HepG2 (cell line): ENCODE measurements around the gene CBL. TPM values are rescaled to one million over a fixed set of nuclear protein-coding genes. Genes with fewer than 3 reads are reported as not detected.

Experiments
- CCAR2 ChIP-seq: fragments of 200-400 bp; formaldehyde crosslinking; optimal IDR thresholded peaks from 2 replicates; pipeline ENCODE3; 2018; ENCODE audit warnings: low read depth, mild to moderate bottlenecking, low read length, moderate library complexity
- CEBPG ChIP-seq: IDR thresholded peaks from 2 replicates; pipeline ENCODE4 v1.6.1; 2016
- CHCHD3 ChIP-seq: sonication (generic); formaldehyde crosslinking; IDR thresholded peaks from 2 replicates; pipeline ENCODE4 v1.8.0; 2022; ENCODE audit warnings: mild to moderate bottlenecking, missing genetic modification reagents, moderate library complexity
- HNF4A ChIP-seq: sonication (generic); formaldehyde crosslinking; IDR thresholded peaks from 2 replicates; pipeline ENCODE4 v1.4.0; 2020; ENCODE audit warnings: missing genetic modification reagents
- ISX ChIP-seq: sonication (generic); formaldehyde crosslinking; conservative IDR thresholded peaks from 2 replicates; pipeline ENCODE4 v1.5.0; 2020; ENCODE audit warnings: missing genetic modification reagents
- KAT8 ChIP-seq: IDR thresholded peaks from 2 replicates; pipeline ENCODE4 v1.6.1; 2016; ENCODE audit warnings: missing genetic modification reagents, missing compliant biosample characterization
- KLF12 ChIP-seq: sonication (generic); formaldehyde crosslinking; IDR thresholded peaks from 2 replicates; pipeline ENCODE4 v1.4.0; 2020; ENCODE audit warnings: missing genetic modification reagents, borderline replicate concordance
- MTA1 ChIP-seq: sonication (generic); formaldehyde crosslinking; IDR thresholded peaks from 2 replicates; pipeline ENCODE4 v1.4.0; 2020; ENCODE audit warnings: missing genetic modification reagents, mild to moderate bottlenecking, borderline replicate concordance
- NCOA1 ChIP-seq: sonication (generic); formaldehyde crosslinking; IDR thresholded peaks from 2 replicates; pipeline ENCODE4 v1.9.0; 2021; ENCODE audit warnings: missing genetic modification reagents
- NCOA5 ChIP-seq: sonication (generic); formaldehyde crosslinking; IDR thresholded peaks from 2 replicates; pipeline ENCODE4 v1.4.0; 2020; ENCODE audit warnings: missing genetic modification reagents
- PRPF4 ChIP-seq: fragments of 200-400 bp; formaldehyde crosslinking; IDR thresholded peaks from 2 replicates; pipeline ENCODE4 v1.6.1; 2016; ENCODE audit warnings: low read length, low read depth; ENCODE audit not compliant: poor library complexity, severe bottlenecking
- SPEN ChIP-seq: sonication (generic); formaldehyde crosslinking; IDR thresholded peaks from 2 replicates; pipeline ENCODE4 v1.5.1; 2020; ENCODE audit warnings: low read depth, mild to moderate bottlenecking, missing genetic modification reagents
- TAF1 ChIP-seq: sonication (generic); formaldehyde crosslinking; IDR thresholded peaks from 2 replicates; pipeline ENCODE4 v1.4.0; 2020; ENCODE audit warnings: missing genetic modification reagents
- TEAD3 ChIP-seq: optimal IDR thresholded peaks from 2 replicates; pipeline ENCODE3; 2016; ENCODE audit warnings: borderline replicate concordance
- TEF ChIP-seq: sonication (generic); formaldehyde crosslinking; IDR thresholded peaks from 2 replicates; pipeline ENCODE4 v1.5.0; 2020; ENCODE audit warnings: missing genetic modification reagents
- TOE1 ChIP-seq: sonication (generic); formaldehyde crosslinking; IDR thresholded peaks from 2 replicates; pipeline ENCODE4 v1.4.0; 2020; ENCODE audit warnings: mild to moderate bottlenecking, missing genetic modification reagents
- ZBTB34 ChIP-seq: sonication (generic); formaldehyde crosslinking; IDR thresholded peaks from 2 replicates; pipeline ENCODE4 v1.8.0; 2022; ENCODE audit warnings: mild to moderate bottlenecking, missing genetic modification reagents
- ZFP1 ChIP-seq: IDR thresholded peaks from 2 replicates; pipeline ENCODE4 v1.6.1; 2016
- ZIK1 ChIP-seq: sonication (generic); formaldehyde crosslinking; IDR thresholded peaks from 2 replicates; pipeline ENCODE4 v1.5.0; 2020; ENCODE audit warnings: mild to moderate bottlenecking, low read depth, missing genetic modification reagents, borderline replicate concordance
- ZNF205 ChIP-seq: IDR thresholded peaks from 2 replicates; pipeline ENCODE4 v1.6.1; 2018; ENCODE audit warnings: missing biosample characterization, missing genetic modification reagents
- ZNF234 ChIP-seq: sonication (generic); formaldehyde crosslinking; conservative IDR thresholded peaks from 2 replicates; pipeline ENCODE4 v1.5.1; 2020; ENCODE audit warnings: mild to moderate bottlenecking, missing genetic modification reagents
- ZNF274 ChIP-seq: sonication (generic); formaldehyde crosslinking; IDR thresholded peaks from 2 replicates; pipeline ENCODE4 v1.5.1; 2020; ENCODE audit warnings: mild to moderate bottlenecking, missing genetic modification reagents
- ZNF441 ChIP-seq: sonication (generic); formaldehyde crosslinking; IDR thresholded peaks from 2 replicates; pipeline ENCODE4 v1.7.0; 2021; ENCODE audit warnings: missing genetic modification reagents, borderline replicate concordance
- ZNF574 ChIP-seq: sonication (generic); formaldehyde crosslinking; IDR thresholded peaks from 2 replicates; pipeline ENCODE4 v1.4.0; 2020; ENCODE audit warnings: missing genetic modification reagents
- ZNF768 ChIP-seq: sonication (generic); formaldehyde crosslinking; IDR thresholded peaks from 2 replicates; pipeline ENCODE4 v1.4.0; 2020; ENCODE audit warnings: missing genetic modification reagents
- ZNF816 ChIP-seq: sonication (generic); formaldehyde crosslinking; IDR thresholded peaks from 2 replicates; pipeline ENCODE4 v1.8.0; 2022; ENCODE audit warnings: missing genetic modification reagents, mild to moderate bottlenecking, borderline replicate concordance
- ZNF83 ChIP-seq: sonication (generic); formaldehyde crosslinking; IDR thresholded peaks from 2 replicates; pipeline ENCODE4 v1.4.0; 2020; ENCODE audit warnings: missing genetic modification reagents, mild to moderate bottlenecking, borderline replicate concordance
- polyA plus RNA-seq, 8 experiments: library from polyadenylated mRNA; depleted of rRNA in 3 of 8; stranded (reverse) in 7 of 8; unstranded in 1 of 8; fragments of >200 nt; fragmentation: Illumina TruSeq in 4 of 8; extraction: Trizol in 4 of 8; gene quantifications; 2 replicates each; pipeline versions ENCODE4 v1.2.1 to v1.2.3, GENCODE V29; 2011 to 2016; ENCODE audit warnings: low read depth in 4 of 8, missing spikeins in 1 of 8, mixed read lengths in 1 of 8; ENCODE audit not compliant: insufficient read depth in 1 of 8
- total RNA-seq, 5 experiments: library from RNA; depleted of rRNA; stranded (reverse); fragments of >200 nt; fragmentation: Illumina TruSeq; extraction: Trizol; gene quantifications; 2 replicates each; pipeline ENCODE4 v1.2.3, GENCODE V29; 2016; ENCODE audit warnings: low read depth in 1 of 5

Gene CBL
- total and polyA plus RNA-seq, 2 of the 13 experiments (the other 11 are each of a cell fraction or from before 2014, with no cell fraction given) = 6.6 to 7.4 TPM

GRCh38 chr11:119168471-119169281 lies 37.5 kb upstream of the CBL start, which contains the start of gene NLRX1 (continued):
- TF ChIP-seq SPEN (CRISPR knock-in tag) (peak; percentile 74), ZNF205 (CRISPR knock-in tag) (0 out of 2 replicates have a peak, but pooled peaks have one; percentile 42), TEF (no peak), HNF4A (CRISPR knock-in tag) (peak; percentile 14; the same call in 1 of the 2 replicates), TEAD3 (CRISPR knock-in tag) (no peak), NCOA1 (CRISPR knock-in tag) (no peak), ZNF83 (peak; percentile 27; the same call in 1 of the 2 replicates), TOE1 (CRISPR knock-in tag) (no peak), PRPF4 (no peak), ZNF816 (CRISPR knock-in tag) (no peak), NCOA5 (peak; percentile 71; the same call in 1 of the 2 replicates), KAT8 (CRISPR knock-in tag) (peak; percentile 27; the same call in 1 of the 2 replicates), ZNF768 (0 out of 2 replicates have a peak, but pooled peaks have one; percentile 12), MTA1 (CRISPR knock-in tag) (no peak; the same call in 1 of the 2 replicates), ISX (CRISPR knock-in tag) (no peak), CEBPG (CRISPR knock-in tag) (peak; percentile 10; the same call in 1 of the 2 replicates), ZNF274 (CRISPR knock-in tag) (no peak; the same call in 1 of the 2 replicates), CHCHD3 (CRISPR knock-in tag) (0 out of 2 replicates have a peak, but pooled peaks have one; percentile 19), CCAR2 (no peak), ZNF441 (CRISPR knock-in tag) (peak; percentile 60), ZBTB34 (CRISPR knock-in tag) (0 out of 2 replicates have a peak, but pooled peaks have one; percentile 17), ZIK1 (CRISPR knock-in tag) (no peak), TAF1 (CRISPR knock-in tag) (peak; percentile 85), KLF12 (CRISPR knock-in tag) (peak; percentile 83; the same call in 1 of the 2 replicates), ZNF234 (CRISPR knock-in tag) (no peak), ZNF574 (CRISPR knock-in tag) (peak; percentile 77), ZFP1 (CRISPR knock-in tag) (0 out of 2 replicates have a peak, but pooled peaks have one; percentile 29)
